ENCODE results near the gene GRID2IP.

GRCh38 chr7:6489612-6490011 is 61.6 kb downstream of the GRID2IP start:
- TF ChIP-seq CTCF (IDR thresholded peaks at IDR 0.05) (no peak), POLR2A (IDR thresholded peaks at IDR 0.05) (no peak)

Data from testis (tissue), 2 donors.